Stimulated activated CD8-positive, alpha-beta memory T cell treated with anti-CD3 and anti-CD28 coated beads, Interleukin-15, amount 100 ng/mL, for 24 hours (primary cell): Measurements from ENCODE around the gene IKBKG.
"Not testable (repeated sequence)": the region's sequence is repeated elsewhere in the genome, so short reads cannot be mapped to it uniquely, and the experiment has no call there.

Experiments used
- DNase-seq: peaks from one replicate; pipeline ENCODE4 v3.0.0-alpha.2; 2020; ENCODE audit warnings: low read depth

Gene IKBKG

DNA sequence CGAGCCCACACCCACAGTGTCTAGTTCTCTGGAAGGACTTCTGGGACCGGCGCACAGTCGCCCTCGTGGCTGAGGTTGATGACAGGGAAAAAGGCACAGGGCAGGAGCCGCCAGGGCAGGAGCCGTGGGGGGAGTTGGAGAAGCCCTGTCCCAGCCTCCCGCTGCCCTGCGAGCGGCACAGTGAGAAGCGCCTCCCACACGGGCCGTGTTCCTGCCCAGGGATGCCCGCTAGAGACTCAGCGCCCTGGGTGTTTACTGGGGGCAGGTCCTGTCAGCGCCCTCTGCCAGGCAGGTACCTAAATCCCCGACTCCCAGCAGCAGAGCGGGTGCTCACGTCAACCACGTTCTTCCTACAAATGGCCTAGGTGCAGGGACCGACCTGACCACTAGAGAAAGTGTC, 11.5 kb downstream of the IKBKG start:
- not testable (repeated sequence) for DNase-seq

DNA sequence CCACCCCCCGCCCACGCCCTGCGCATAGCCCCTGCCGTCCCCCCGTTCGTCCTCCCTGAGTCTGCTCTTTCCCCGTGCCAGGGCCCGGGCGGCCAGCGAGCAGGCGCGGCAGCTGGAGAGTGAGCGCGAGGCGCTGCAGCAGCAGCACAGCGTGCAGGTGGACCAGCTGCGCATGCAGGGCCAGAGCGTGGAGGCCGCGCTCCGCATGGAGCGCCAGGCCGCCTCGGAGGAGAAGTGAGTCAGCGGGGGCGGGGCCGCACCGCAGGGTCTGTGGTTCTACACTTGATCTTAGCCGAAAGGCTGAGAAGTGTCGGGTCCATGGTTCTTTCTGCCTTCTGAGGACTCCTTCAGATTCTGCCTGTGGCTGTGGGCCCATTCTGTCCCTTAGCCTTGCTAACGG, 12.9 kb downstream of the IKBKG start:
- not testable (repeated sequence) for DNase-seq

DNA sequence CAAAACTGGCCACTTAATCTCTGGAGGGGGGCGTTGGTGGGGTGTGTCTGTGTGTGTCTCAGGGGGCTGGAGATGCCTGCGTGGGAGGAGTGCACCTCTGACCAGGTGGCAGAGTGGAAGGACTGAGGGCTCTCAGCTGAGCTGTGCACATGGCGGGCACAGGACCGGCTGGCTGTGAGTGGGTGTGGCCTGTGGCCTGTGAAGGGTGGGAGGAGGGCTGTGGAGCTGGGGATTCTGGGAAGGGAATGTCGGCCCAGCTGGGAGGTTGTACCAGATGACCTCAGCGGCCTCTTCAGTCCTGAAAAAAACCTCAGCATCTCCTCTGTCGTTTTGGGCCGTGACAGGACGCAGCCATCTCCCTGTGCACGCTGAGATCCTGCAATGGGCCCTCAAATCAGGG, 14.9 kb downstream of the IKBKG start:
- not testable (repeated sequence) for DNase-seq

DNA sequence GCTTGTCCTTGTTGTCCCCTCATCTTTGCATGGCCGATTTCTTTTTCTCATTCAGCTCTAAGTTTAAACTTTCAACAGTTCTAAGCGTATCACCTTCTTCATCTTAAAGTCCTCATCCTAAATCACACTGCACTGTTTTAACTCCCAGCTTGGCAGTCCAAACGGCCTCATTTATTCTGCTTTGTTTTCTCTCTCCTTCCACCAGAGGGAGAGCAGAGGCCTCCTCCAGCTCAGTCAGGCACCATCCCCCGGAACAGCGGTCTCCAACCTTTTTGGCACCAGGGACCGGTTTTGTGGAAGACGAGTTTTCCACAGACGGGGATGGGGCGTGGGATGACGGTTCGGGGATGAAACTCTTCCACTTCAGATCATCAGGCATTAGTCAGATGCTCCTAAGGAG, 22.9 kb downstream of the IKBKG start:
- not testable (repeated sequence) for DNase-seq

DNA sequence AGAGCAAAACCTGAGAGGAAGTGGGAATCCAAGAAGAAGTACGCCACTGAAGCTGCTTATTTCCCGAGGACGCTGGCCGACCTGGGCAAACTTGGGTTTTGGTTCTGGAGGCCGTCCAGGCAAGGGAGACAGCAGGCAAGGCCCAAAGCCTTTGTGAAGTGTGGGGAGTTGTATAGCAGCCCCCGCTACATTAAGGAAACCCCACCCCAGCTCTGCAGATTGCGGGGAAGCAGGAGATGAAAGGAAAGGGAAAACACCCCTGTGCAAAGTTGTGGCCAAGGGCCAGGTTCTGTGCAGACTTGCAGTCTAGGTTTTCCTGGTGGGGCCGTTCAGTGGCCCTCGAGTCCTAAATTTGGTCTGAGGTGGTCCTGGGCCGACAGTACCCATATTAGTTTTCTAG, 25.6 kb downstream of the IKBKG start:
- DNase-seq, result not testable (repeated sequence)

DNA sequence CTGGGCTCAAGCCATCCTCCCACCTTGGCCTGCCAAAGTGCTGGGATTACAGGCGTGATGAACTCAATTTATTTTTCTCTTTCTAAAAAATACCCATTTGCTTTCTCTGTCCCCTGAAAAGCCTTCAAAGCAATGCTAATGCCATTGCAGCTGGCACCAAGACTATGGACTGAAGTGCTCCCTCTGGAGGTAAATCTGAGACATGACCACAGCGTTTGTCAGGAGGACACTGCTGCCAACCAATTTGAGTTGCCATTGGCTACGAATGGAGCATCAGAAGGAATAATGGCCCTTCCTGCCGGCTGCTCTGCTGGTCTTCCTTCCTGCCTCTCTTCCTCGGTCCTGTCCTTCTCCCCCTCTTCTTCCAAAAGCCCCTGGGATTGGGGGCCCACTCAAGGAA, 27.7 kb downstream of the IKBKG start:
- DNase-seq, result not testable (repeated sequence)

DNA sequence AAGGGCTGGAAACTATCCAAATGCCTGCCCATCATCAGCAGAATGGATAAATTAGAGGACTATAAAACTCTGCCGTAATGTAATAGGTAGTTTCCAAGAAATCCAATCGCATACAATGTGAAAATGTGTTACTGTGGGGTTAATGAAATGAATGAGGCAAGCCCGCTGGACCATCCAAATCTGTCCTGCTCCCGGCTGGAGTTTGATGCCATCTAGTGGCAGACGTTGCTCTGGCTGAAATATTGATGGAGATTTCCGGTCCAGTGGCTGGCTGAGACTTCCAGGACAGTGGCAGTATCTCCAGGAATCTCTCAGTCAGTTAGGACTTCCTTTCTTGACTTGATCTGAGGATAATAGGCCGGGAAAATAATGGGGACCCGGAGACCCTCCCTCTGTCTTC, 35.6 kb downstream of the IKBKG start:
- DNase-seq, result not testable (repeated sequence)

DNA sequence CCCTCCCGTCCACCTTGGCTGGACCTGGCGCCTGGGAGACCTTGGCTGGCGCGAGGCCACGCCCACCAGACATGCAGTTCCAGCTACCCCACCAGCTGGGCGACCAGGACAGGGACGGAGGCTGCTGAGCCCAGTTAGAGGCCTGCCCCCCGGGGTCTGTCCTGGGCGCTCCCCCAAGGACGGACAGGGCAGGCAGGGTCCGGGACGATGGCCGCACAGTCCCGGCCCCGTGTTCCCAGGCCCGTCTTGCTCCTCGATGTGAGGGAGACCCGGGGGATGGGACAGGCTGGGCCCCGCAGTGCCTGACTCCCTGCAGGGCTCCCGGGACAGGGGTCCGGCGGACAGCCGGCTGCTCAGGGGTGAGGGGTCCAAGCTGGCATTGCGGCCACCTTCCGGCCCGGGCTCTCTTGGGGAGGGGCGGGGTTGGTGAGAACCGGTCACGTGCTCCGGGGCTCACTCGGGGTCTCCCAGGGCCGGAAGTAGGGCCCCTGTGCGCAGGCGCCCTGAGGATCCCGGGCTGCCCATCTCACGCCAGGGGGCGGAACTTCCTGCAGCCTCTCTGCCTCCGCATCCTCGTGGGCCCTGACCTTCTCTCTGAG, 37.3 kb downstream of the IKBKG start, which contains the start of gene CTAG1A:
CTAG1A (plus strand) TSS at position 549 of the 599 bp plus-strand sequence. CDS start 74 bp downstream, outside the sequence.
- not testable (repeated sequence) for DNase-seq

DNA sequence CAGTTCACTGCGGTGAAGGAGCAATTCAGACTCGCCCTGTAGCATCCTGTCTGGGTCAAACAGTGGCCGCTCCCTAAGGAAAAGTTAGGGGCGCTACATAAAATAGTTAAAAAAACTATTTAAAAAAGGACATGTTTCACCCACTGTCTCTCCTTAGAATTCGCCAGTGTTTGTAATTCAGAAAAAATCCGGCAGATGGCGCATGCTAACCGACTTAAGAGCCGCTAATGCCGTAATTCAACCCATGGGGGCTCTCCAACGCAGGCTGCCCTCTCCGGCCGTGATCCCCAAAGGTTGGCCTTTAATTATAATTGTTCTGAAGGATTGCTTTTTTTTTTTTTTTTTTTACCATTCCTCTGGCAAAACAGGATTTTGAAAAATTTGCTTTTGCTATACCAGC, 43.0 kb downstream of the IKBKG start:
- not testable (repeated sequence) for DNase-seq

DNA sequence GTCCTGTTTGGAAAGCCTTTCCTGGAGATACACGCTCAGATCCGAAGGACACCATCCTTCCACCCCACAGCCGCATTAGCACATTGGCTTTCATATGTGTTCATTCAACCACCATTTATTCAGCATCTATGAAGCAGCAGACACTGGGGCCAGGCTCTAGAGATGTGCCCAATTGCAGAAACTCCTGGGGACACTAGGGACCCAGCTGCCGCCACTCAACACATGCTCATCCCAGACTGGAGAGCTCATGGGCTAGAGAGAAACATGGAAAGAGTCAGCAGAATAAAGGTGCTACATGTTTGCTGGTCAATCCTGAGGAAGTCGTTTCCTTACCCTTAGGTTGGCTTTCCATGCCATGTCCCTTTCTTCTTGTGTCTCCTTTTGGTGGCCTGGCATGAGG, 45.1 kb downstream of the IKBKG start:
- DNase-seq, result no peak

DNA sequence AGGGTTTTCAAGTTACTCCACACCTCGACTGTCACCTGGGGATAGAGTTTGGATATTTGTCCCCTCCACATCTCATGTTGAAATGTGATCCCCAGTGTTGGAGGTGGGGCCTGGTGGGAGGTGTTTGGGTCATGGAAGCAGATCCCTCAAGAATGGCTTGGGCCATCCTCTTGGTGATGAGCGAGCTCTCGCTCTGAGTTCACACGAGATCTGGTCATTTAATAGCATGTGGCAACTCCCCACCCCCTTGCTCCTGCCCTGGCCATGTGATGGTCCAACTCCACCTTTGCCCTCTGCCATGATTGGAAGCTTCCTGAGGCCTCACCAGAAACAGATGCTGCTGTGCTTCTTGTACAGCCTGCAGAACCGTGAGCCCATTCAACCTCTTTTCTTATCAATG, 45.8 kb downstream of the IKBKG start:
- no peak for DNase-seq

DNA sequence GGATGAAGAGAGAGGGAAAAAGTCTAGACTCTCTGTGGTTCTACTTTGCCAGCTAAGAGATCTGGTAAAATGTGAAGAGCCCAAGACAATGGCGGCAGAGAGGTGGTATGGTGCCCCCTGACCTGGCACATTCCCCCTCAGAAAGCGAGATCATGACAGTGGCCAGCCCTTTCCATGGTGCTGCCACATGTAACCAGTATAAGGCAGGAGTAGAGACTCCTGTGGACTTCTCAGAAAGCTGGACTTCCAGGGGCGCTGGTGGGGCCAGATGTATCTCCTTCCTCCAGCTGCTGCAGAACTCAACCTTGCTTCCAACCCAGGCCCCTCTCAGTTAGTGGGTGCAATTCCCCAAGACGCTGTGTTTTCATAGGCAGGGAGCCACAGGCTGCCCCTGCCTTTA, 47.1 kb downstream of the IKBKG start:
- no peak for DNase-seq

DNA sequence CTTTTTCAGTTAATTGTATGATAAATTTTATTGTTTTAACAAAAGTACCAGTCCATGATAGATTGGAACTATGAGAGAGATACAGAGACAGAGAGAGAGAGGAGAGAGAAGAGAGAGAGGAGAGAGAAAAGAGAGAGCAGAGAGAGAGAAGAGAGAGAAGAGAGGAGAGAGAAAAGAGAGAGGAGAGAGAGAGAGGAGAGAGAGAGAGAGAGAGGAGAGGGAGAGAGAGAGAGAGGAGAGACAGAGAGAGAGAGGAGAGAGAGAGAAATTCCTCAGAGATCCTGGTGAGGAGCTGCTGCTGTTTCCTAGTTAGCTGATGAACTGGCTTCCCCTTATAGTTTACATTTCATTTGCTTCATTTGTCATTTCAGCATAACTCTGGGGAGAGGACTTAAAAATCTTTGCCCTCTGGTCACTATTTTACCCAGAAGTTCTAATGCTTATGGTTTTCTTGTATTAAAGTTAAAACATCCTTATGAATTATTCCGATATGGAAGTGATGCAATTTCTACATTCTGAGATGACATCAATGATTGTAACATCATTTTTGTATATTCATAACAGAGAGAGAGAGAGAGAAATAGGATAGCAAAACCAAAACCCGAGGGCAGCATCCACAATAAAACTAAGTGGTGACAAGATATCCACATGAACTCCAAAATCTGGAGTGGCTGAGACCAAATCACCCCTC, 48.3 kb downstream of the IKBKG start:
- no peak for DNase-seq

DNA sequence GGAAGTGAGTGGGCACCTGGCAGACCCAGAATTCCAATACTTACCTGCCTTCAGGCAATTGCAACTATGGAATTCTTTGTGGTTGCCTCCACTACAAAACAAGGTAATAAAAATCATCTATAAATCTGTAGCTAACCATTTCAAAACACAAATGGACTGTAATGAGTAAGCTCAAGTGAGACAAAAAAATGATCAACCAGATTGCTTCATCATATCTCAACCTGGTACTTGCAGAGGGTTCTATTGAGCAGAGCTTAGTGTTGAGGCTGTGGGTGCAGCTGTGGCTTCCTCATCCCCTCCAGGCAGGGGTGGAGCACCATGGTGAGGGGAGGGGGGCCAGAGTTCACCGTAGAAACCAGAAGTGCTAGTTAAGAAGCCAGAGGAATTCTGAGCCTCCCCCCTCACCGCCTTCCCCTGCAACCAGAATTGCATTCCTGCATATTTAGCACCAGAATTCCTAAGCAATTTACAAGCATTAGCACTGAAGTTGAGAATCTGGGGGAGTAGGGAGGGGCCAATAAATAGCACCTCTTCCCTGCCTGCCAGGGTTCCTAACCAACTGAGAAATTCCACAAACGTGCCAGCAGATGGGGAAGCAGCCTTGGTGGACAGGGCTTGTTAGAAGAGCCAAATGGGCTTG, 49.0 kb downstream of the IKBKG start:
- DNase-seq, result no peak

DNA sequence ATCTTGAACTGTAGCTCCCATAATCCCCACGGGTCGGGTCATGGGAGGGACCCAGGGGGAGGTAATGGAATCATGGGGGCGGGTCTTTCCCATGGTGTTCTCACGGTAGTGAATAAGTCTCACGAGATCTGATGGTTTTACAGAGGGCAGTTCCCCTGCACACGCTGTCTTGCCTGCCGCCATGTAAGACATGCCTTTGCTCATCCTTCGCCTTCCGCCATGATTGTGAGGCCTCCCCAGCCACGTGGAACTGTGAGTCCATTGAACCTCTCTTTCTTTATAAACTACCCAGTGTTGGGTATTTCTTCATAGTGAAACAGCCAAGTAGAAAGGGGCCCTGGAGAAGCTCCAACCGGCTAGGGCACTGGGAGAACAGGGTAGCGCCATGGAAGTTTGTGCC, 49.8 kb downstream of the IKBKG start:
- DNase-seq, result no peak

DNA sequence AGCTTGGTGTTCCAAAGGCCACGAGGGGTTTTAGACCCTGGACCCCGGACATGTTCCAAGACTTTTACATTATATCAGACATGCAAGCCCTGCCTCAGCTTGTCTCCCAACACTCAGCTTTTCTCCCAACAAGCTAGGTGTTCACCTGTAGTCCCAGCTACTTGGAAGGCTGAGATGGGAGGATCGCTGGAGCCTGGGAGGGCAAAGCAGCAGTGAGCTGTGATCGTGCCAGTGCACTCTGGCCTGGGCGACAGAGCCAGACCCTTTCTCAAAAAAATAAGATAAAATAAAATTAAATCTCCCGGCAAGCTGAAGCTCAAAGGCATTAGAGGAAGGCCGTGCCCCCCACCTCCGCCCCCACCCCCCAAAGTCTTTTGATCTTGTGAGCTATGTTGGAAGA, 51.2 kb downstream of the IKBKG start:
- DNase-seq, result no peak

DNA sequence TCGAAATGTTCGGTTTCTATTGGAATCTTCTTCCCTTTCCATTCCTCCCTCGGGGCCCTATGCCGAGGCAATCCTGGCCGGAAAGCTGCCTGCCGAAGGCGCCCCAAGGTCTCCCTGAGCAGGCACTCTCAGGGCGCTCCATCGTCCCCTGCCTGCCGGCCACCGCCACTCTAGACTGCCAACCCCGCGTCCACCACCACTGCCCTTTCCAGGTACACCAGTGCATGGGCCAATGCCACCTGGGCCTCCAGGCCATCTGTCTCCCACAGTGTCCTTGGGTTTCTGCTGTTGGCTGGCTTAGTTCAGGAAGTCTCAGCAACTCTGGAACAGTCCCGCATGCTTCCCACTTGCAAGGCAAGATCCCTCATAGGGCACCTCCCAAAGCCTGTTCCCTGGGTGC, 52.1 kb downstream of the IKBKG start:
- DNase-seq, result no peak

DNA sequence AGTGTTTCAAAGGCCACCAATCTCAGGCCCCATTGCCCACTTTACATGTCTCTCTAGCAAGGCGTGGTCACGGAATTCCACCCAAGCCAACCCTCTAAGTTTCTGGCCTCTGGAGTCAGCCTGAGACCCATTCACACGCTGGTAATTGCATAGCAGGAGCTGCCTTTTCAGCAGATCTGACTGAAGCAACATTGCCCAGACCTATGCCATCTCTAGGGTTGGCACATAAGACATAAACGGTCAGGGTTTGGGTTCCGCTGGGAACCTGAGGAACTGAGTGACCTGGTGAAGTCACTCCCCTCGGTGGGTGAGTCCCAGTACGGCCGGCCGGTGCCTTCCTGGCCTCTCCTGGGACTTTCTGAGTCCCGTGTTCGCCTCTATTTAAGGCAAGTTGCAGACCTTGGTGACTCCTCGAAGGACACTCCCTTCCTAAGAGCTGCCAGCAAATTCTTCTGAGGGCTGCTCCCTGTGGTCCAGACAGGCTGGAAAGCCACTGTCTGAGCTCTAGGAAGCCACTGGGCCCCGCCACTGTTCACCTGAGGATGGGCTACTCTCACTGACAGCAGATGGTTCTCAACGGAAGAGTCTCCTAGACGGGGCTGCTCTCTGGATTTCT, 53.4 kb downstream of the IKBKG start:
- DNase-seq, result no peak

DNA sequence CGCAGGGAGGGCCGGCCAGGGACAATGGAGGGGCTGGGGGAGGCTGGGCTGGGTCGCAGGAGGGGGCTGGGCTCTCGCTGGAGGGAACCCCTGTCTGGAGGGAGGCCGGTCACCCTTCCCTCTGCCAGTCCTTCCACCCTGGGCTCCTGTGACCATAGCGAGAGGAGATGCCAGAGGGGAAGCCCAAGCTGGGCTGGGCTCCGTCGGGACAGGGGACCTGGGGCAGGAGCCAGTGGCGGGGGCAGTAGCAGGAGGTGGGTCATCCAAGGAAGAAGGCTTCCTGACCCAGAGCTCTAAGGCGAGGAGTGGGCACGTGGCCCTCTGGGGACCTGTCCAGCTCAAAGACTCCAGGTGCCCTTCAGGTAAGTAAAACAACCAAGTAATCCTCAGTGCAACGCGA, 54.8 kb downstream of the IKBKG start:
- no peak for DNase-seq

DNA sequence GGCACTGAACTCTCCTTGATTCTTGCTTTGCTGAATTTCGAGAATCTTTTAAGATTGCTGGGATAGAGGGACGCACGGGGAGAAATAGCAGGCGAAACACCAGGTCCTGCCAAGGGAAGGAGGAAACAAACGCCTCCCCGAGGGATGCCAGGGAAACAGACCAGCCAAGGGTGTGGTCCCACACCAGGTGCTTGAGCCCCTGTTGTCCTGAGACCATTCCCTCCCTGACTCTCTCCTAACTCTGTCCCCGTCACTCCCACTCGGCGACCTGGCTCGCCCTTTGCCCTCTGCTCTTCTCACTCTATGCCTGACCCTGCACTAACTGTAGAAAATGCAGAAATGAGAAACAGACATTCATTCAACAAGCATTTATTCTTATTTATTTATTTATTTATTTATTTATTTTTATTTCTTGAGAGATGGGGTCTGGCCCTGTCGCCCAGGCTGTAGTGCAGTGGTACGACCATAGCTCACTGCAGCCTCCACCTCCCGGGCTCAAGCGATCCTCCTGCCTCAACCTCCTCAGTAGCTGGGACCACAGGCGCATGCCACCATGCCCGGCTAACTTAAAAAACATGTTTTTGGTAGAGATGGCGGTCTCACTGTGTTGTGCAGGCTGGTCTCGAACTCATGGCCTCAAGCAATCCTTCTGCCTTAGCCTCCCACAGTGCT, 55.5 kb downstream of the IKBKG start:
- DNase-seq, result no peak

DNA sequence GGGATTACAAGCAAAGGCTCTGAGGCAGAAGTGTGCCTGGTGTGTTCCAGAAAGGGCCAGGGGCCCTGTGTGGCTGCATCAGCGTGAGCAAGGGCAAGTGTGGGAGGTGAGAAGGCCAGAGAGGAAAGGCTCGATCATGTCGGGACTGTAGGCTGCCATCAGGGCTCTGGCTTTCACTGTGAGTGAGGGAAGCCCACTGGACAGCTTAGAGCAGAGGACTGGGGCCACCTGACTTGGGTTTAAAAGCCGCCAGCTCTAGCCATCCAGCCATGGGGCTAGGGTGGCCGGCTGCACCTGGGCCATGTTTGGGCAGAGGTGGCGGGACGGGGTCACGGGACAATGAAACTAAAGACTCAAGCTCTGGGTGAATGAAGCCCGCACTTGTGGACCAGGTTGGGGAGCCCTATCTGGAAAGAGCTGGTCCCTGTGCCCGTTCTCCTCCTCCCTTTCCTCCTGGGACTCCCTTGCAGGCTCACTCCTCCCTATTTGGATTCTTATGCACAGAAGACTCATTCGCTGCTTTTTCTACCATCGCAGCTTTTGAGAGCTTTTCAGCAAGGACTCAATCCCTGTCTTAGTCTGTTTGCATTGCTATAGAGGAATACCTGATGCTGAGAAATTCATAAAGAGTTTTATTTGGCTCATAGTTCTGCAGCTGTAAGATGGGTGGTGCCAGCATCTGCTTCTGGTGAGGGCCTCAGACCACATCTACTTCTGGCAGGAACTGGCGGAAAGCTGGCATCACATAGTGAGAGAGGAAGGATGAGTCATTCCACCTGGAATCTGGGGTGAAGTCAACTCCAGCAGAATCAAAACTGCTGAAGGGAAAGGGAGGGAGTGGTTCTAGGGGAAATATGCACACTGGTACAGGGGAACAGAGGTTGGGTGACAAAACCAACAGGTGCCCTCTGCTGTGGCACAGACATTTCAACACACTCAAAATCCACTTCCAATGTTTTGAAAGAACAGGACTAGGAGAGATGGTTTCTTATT, 56.3 kb downstream of the IKBKG start:
- no peak for DNase-seq
